ENCODE data around the gene MRPS24.
"Not testable (repeated sequence)": the region's sequence is repeated elsewhere in the genome, so short reads cannot be mapped to it uniquely, and the experiment has no call there.

MRPS24 gene

DNA sequence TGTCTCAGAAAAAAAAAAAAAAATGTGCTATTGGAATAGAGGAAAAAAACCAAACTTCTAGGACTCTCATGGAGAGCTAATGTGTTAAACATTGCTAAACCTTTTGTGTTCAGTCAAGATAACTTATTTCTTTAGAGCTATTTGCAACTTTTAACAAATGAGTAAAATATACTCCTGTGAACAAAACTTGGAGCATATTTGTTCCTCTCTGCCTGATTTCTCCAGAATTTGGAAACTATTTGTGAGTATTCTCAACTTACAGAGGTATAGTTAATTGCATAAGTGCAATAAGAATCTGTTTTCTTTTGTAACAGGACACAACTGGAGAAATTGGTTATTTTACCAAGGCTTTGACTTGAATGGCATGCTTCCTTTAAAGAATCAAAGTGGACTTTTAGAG, 38.4 kb downstream of the MRPS24 start:
- not testable (repeated sequence) for DNase-seq

GRCh38 chr7:43825391-43825808, 43.9 kb downstream of the MRPS24 start:
- no peak for DNase-seq

DNA sequence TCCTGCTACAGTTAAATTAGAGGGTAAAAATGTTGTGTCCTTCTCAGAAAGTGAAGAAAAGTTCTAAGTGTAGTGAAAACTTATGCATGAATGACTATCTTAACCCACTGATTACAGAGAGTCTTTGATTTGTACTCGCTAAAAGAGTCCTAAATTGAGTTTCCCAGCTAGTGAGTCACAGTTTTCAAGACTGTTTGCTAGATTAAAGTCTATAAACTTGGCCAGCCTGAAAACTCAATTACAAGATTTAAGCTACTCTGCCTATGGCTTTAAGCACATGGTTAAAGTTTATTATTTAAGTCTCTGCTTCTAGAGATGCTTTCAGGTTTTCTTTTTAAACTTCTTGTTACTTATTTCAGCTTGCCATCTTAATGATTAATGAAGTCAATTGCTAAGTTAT, 44.4 kb downstream of the MRPS24 start:
- DNase-seq, result no peak

DNA sequence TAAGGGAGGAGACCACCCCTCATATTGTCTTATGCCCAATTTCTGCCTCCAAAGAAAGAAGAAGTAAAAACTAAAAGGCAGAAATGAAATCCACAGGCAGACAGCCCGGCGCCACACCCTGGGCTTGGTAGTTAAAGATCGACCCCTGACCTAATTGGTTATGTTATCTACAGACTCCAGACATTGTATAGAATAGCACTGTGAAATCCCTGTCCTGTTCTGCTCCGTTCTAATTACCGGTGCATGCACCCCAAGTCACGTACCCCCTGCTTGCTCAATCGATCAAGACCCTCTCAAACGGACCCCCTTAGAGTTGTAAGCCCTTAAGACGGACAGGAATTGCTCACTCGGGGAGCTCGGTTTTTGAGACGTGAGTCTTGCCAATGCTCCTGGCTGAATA, 44.8 kb downstream of the MRPS24 start:
- DNase-seq, result not testable (repeated sequence)

DNA sequence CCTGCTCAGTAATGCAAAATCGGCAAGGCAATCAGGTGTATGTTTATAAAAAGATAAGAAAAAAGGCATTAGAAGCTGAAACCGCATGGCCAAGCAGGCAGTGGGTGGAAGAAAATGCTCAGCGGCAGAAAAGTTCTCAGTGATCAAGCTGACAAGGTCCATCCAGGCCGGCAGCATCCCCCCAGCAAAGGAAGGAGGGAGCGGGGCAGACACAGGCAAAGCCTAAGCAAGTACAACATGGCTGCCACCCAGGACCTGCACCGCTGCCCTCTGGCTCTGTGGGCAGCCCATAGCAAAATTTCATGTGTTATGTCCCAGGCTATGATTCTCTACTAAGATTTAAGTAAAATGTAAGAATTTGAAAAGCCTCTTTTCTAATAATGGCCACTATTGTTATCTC, 45.4 kb downstream of the MRPS24 start:
- no peak for DNase-seq

DNA sequence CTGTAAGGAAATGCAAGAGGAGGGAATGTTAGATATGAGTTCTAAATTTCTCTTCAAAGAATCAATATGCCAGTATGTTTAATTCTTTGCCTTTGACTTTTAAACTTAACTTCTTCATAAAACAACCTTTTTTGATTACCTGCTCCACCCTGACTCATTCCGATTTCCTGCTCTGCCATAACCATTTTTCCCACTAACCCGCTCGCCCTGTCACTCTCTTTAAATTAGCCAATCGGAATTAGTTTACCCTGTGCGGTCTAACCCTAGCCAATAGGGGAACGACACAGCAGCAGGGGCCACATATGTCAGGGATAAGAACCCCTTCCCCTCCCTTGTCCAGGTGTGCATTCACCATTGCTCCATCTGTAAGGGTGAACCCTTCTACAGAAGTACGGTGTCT, 45.9 kb downstream of the MRPS24 start:
- DNase-seq, result not testable (repeated sequence)
